Neural progenitor cell (in vitro differentiated cells): ENCODE measurements around the gene TANC1. TPM values are rescaled to one million over a fixed set of nuclear protein-coding genes. Genes with fewer than 3 reads are reported as not detected.

Source experiments
- DNase-seq: peaks from one replicate; pipeline ENCODE4 v3.0.0-alpha.2; 2016; ENCODE audit warnings: low spot score
- H2AFZ ChIP-seq: fragments of 200-600 bp; sonication (generic); replicated peaks from 2 replicates; pipeline ENCODE4 v1.6.1; 2016; ENCODE audit warnings: antibody characterized with exemption
- H3F3A ChIP-seq: fragments of 200-600 bp; sonication (generic); 2 replicates; pipeline ENCODE4 v1.6.1; 2016; ENCODE audit warnings: antibody characterized with exemption, low read depth
- H3K27ac ChIP-seq: fragments of 200-600 bp; sonication (generic); 2 replicates; pipeline ENCODE4 v1.5.1; 2016; ENCODE audit warnings: mild to moderate bottlenecking
- H3K27me3 ChIP-seq: fragments of 200-600 bp; sonication (generic); 2 replicates; pipeline ENCODE4 v1.6.1; 2016; ENCODE audit warnings: mild to moderate bottlenecking, moderate library complexity
- H3K36me3 ChIP-seq: fragments of 200-600 bp; sonication (generic); 2 replicates; pipeline ENCODE4 v1.5.1; 2016
- H3K4me1 ChIP-seq: fragments of 200-600 bp; sonication (generic); 2 replicates; pipeline ENCODE4 v1.6.1; 2016; ENCODE audit warnings: mixed run types
- H3K4me2 ChIP-seq: fragments of 200-600 bp; sonication (generic); 2 replicates; pipeline ENCODE4 v1.6.1; 2016
- H3K4me3 ChIP-seq: fragments of 200-600 bp; sonication (generic); 2 replicates; pipeline ENCODE4 v1.5.1; 2016
- H3K79me2 ChIP-seq: fragments of 200-600 bp; sonication (generic); 2 replicates; pipeline ENCODE4 v1.6.1; 2016; ENCODE audit warnings: low read depth
- H3K9ac ChIP-seq: fragments of 200-600 bp; sonication (generic); 2 replicates; pipeline ENCODE4 v1.6.1; 2016
- H3K9me3 ChIP-seq: fragments of 200-600 bp; sonication (generic); 2 replicates; pipeline ENCODE4 v1.5.1; 2016; ENCODE audit warnings: low read depth
- H4K20me1 ChIP-seq: fragments of 200-600 bp; sonication (generic); 2 replicates; pipeline ENCODE4 v1.6.1; 2016; ENCODE audit warnings: low read depth
- H3K27ac Mint-ChIP-seq: 3 replicates; pipeline ENCODE4 v1.8.0; 2021; ENCODE audit warnings: mixed read lengths
- H3K27me3 Mint-ChIP-seq: 2 replicates; pipeline ENCODE4 v1.8.0; 2022; ENCODE audit warnings: low read depth, mild to moderate bottlenecking, inconsistent platforms, moderate library complexity, mixed read lengths; ENCODE audit not compliant: insufficient read depth
- H3K36me3 Mint-ChIP-seq: 3 replicates; pipeline ENCODE4 v1.8.0; 2021; ENCODE audit warnings: mixed read lengths
- H3K4me1 Mint-ChIP-seq: 3 replicates; pipeline ENCODE4 v1.8.0; 2021; ENCODE audit warnings: mixed read lengths
- H3K4me3 Mint-ChIP-seq: 3 replicates; pipeline ENCODE4 v1.8.0; 2021; ENCODE audit warnings: mild to moderate bottlenecking, moderate library complexity, mixed read lengths
- H3K9me3 Mint-ChIP-seq: 3 replicates; pipeline ENCODE4 v1.8.0; 2020; ENCODE audit warnings: mixed read lengths
- CTCF ChIP-seq: fragments of 200-600 bp; sonication (generic); IDR thresholded peaks from 2 replicates; pipeline ENCODE4 v1.5.1; 2017; ENCODE audit warnings: antibody characterized with exemption, mild to moderate bottlenecking
- EZH2 ChIP-seq: fragments of 200-600 bp; sonication (generic); IDR thresholded peaks from 2 replicates; pipeline ENCODE4 v1.6.1; 2017; ENCODE audit warnings: antibody characterized with exemption, mild to moderate bottlenecking, moderate library complexity
- EZH2phosphoT487 ChIP-seq: fragments of 200-600 bp; sonication (generic); IDR thresholded peaks from 2 replicates; pipeline ENCODE4 v1.6.1; 2017; ENCODE audit warnings: antibody characterized with exemption
- microRNA-seq: library from miRNA; unstranded; fragments of <30 nt; microRNA quantifications from one replicate; pipeline ENCODE4, GENCODE V29; 2016
- small RNA-seq: library from RNA; depleted of rRNA; stranded (forward); fragments of <200 nt; gene quantifications from one replicate; pipeline ENCODE3, GENCODE V24; 2015
- total RNA-seq: library from RNA; depleted of rRNA; stranded (reverse); fragments of >200 nt; gene quantifications from 2 replicates; pipeline ENCODE4 v1.2.3, GENCODE V29; 2015; ENCODE audit warnings: low replicate concordance

The TANC1 gene
- total RNA-seq, 1 donor from 2014 or later, result 11.9 TPM

GRCh38 chr2:159279700-159280099 lies 311.3 kb downstream of the TANC1 start:
- Mint-ChIP-seq H3K4me3 (no peak overlapping the region), H3K27me3 (peaks cover 4% of the 10 kb centered on the region), H3K36me3 (peaks cover 4% of the 10 kb centered on the region), H3K27ac (no peak overlapping the region), H3K4me1 (no peaks in the 10 kb centered on the region), H3K9me3 (no peaks in the 10 kb centered on the region)
- Histone ChIP-seq H4K20me1 (no peaks in the 10 kb centered on the region), H3K27me3 (no peaks in the 10 kb centered on the region), H3K27ac (no peak overlapping the region), H3K4me3 (no peak overlapping the region), H3K4me1 (no peaks in the 10 kb centered on the region), H3K36me3 (no peaks in the 10 kb centered on the region), H3F3A (no peaks in the 10 kb centered on the region), H3K79me2 (no peaks in the 10 kb centered on the region), H3K9me3 (no peaks in the 10 kb centered on the region), H2AFZ (no peak overlapping the region), H3K9ac (no peak overlapping the region), H3K4me2 (no peak overlapping the region)
- no peak for DNase-seq
- TF ChIP-seq EZH2, result no peak
- no peak for TF ChIP-seq CTCF
- TF ChIP-seq EZH2phosphoT487, result no peak

GRCh38 chr2:159281002-159281401 lies 312.6 kb downstream of the TANC1 start:
- Histone ChIP-seq H3K9me3 (no peaks in the 10 kb centered on the region), H3K4me3 (no peak overlapping the region), H3K36me3 (no peaks in the 10 kb centered on the region), H3K27ac (no peak overlapping the region), H3K4me2 (no peak overlapping the region), H3K4me1 (peaks cover 3% of the 10 kb centered on the region), H3K79me2 (peaks cover 5% of the 10 kb centered on the region), H3F3A (peaks cover 11% of the 10 kb centered on the region), H2AFZ (no peak overlapping the region), H3K27me3 (no peaks in the 10 kb centered on the region), H4K20me1 (no peaks in the 10 kb centered on the region), H3K9ac (no peak overlapping the region)
- H3K4me1 Mint-ChIP-seq, result peaks cover 3% of the 10 kb centered on the region
- H3K9me3 Mint-ChIP-seq, result no peaks in the 10 kb centered on the region
- no peak for TF ChIP-seq EZH2phosphoT487
- TF ChIP-seq CTCF, result no peak
- no peak for TF ChIP-seq EZH2
- H3K36me3 Mint-ChIP-seq, result peaks cover 4% of the 10 kb centered on the region
- H3K27ac Mint-ChIP-seq, result no peak overlapping the region
- DNase-seq, result no peak
- H3K27me3 Mint-ChIP-seq, result peaks cover 4% of the 10 kb centered on the region
- H3K4me3 Mint-ChIP-seq, result no peak overlapping the region

Small RNA genes lying within 50 kb of the gene (microRNA-seq; reads per million reads assigned to microRNA genes)
- not detected for gene MIR6888

Small RNA genes lying within 50 kb of the gene (small RNA-seq; reads per million reads assigned to genes)
- gene MIR6888 (not detected), gene RNU2-21P (not detected), gene RNU6-580P (not detected)

Other genes starting within 250 kb of the TANC1 start
- not detected in 2 replicates for gene DAPL1, start 173.3 kb upstream of the TANC1 start, total RNA-seq